Keratinocyte (primary cell): ENCODE data around the gene ENPP3. TPM values are rescaled to one million over a fixed set of nuclear protein-coding genes. Genes with fewer than 3 reads are reported as not detected.

Experiments
- DNase-seq: peaks from one replicate; pipeline ENCODE4 v3.0.0-alpha.2; 2011; ENCODE audit warnings: low read depth, missing footprints, low spot score
- FAIRE-seq: peaks from 2 replicates; lab custom pipeline; 2011; peaks lifted over from hg19 to GRCh38; lab: Jason Lieb, UNC
- H2AFZ ChIP-seq: 2 replicates; pipeline ENCODE4 v1.6.0; 2012; ENCODE audit warnings: low read length, control low read depth, inconsistent platforms; ENCODE audit not compliant: control insufficient read depth
- H3K27ac ChIP-seq: 2 replicates; pipeline ENCODE4 v1.5.1; 2011; ENCODE audit warnings: low read length; ENCODE audit not compliant: control insufficient read depth, insufficient read depth
- H3K27me3 ChIP-seq: 3 replicates; pipeline ENCODE4 v1.6.0; 2011; ENCODE audit warnings: low read length; ENCODE audit not compliant: control insufficient read depth, insufficient read depth; ENCODE audit errors: extremely low read depth
- H3K36me3 ChIP-seq, 2 experiments: 2 replicates in 1 of 2; 3 replicates in 1 of 2; pipeline ENCODE4 v1.5.1; 2011; ENCODE audit warnings: low read length in 2 of 2, mild to moderate bottlenecking in 1 of 2; ENCODE audit not compliant: control insufficient read depth in 2 of 2, insufficient read depth in 2 of 2; ENCODE audit errors: extremely low read depth in 1 of 2
- H3K4me1 ChIP-seq: 3 replicates; pipeline ENCODE4 v1.5.1; 2011; ENCODE audit warnings: low read length; ENCODE audit not compliant: control insufficient read depth, insufficient read depth; ENCODE audit errors: extremely low read depth
- H3K4me2 ChIP-seq: 3 replicates; pipeline ENCODE4 v1.6.0; 2011; ENCODE audit warnings: low read depth, low read length; ENCODE audit not compliant: control insufficient read depth, insufficient read depth; ENCODE audit errors: extremely low read depth
- H3K4me3 ChIP-seq, 3 experiments: fragments of 200-600 bp in 1 of 3; sonication (generic) in 1 of 3; 2 replicates in 2 of 3; 3 replicates in 1 of 3; pipeline ENCODE4 v1.5.1; 2011 to 2016; ENCODE audit warnings: low read length in 3 of 3, mild to moderate bottlenecking in 3 of 3, control low read depth in 2 of 3, inconsistent platforms in 1 of 3, low read depth in 1 of 3, mixed read lengths in 1 of 3, mixed run types in 1 of 3, moderate library complexity in 1 of 3; ENCODE audit not compliant: control insufficient read depth in 2 of 3, insufficient read depth in 2 of 3; ENCODE audit errors: extremely low read depth in 1 of 3
- H3K79me2 ChIP-seq: 2 replicates; pipeline ENCODE4 v1.6.0; 2012; ENCODE audit warnings: low read length; ENCODE audit not compliant: control insufficient read depth, insufficient read depth
- H3K9ac ChIP-seq: 3 replicates; pipeline ENCODE4 v1.6.0; 2011; ENCODE audit warnings: low read length; ENCODE audit not compliant: control insufficient read depth, insufficient read depth; ENCODE audit errors: extremely low read depth
- H3K9me1 ChIP-seq: 3 replicates; pipeline ENCODE4 v1.6.0; 2011; ENCODE audit warnings: low read length; ENCODE audit not compliant: control insufficient read depth, insufficient read depth; ENCODE audit errors: extremely low read depth
- H3K9me3 ChIP-seq: 2 replicates; pipeline ENCODE4 v1.5.1; 2012; ENCODE audit warnings: low read depth, low read length; ENCODE audit not compliant: control insufficient read depth
- H4K20me1 ChIP-seq: 3 replicates; pipeline ENCODE4 v1.6.0; 2011; ENCODE audit warnings: low read length; ENCODE audit not compliant: control insufficient read depth, insufficient read depth; ENCODE audit errors: extremely low read depth
- CTCF ChIP-seq, 3 experiments: IDR thresholded peaks in 1 of 3; conservative IDR thresholded peaks in 1 of 3; optimal IDR thresholded peaks in 1 of 3; 2 replicates in 2 of 3; 3 replicates in 1 of 3; pipeline versions ENCODE3 to v1.5.1; 2011; ENCODE audit warnings: low read length in 3 of 3, mild to moderate bottlenecking in 3 of 3, moderate library complexity in 2 of 3, control low read depth in 1 of 3, inconsistent platforms in 1 of 3; ENCODE audit not compliant: insufficient read depth in 2 of 3; ENCODE audit errors: extremely low read depth in 1 of 3
- EZH2 ChIP-seq: IDR thresholded peaks from one replicate; pipeline ENCODE4 v1.6.1; 2012; ENCODE audit warnings: inconsistent platforms, mild to moderate bottlenecking, low read length, moderate library complexity
- dilution Hi-C: fragments of 300-500 bp; cut with MboI; formaldehyde crosslinking; loops from one replicate; pipeline ENCODE4 v1.7.0; 2020; ENCODE audit warnings: low sequenced_read_pairs; ENCODE audit not compliant: extremely low pct_ligation_motif_present
- polyA plus RNA-seq, 5 experiments: library from polyadenylated mRNA; depleted of rRNA in 3 of 5; stranded (reverse) in 3 of 5; stranded (forward) in 1 of 5; unstranded in 1 of 5; fragments of >200 nt; gene quantifications; 1 replicate in 1 of 5; 2 replicates in 3 of 5; 3 replicates in 1 of 5; pipeline versions ENCODE4 v1.2.1 to v1.2.3, GENCODE V29; 2011 to 2012; ENCODE audit warnings: missing spikeins in 2 of 5, low read depth in 1 of 5, low replicate concordance in 1 of 5

The ENPP3 gene
- polyA plus RNA-seq, 1 donor (not counting 4 experiments of a cell fraction or from before 2014, with no cell fraction given) = not detected

DNA sequence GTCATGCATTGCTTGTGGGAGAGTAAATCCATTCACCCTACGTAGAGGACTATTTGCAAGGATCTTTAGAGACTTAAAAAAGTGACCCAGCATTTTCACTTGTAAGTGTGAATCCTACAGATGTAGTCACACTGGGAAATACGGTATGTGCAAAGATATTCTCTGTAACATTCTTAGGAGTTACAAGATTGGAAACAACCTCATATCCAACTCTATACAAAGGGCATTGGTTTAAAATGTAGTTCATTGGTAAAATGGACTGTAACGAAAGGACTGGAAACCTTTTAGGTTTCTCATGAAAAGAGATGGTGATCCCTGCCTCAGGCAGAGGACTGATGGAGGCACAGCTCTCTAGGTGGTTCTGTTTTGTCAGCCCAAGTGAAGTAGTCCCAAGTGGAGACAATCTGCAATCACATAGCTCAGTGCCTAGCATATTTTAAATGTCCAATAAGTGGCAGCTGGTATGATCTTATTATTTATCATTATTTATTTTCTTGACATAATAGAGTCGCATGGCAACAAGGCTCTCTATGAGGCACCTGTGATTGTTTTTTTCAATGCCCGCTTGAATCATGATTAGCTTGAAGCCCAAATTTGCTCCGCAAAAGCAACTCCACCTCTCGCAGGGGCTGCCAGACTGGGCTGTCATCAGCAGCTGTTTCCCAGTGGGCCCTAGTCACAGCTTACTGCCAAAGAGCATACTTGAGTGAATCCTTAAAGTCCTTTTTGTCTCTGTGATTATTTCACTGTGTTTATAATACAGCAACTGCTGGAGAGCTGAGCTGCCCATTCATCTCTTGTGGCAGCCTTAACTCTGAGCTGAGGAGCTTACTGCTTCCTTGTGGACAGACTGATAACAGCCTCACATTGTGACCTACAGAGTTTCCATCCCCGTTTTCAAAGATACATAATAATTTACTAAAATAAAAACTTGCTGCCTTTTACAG lies 150.9 kb downstream of the ENPP3 start:
- Histone ChIP-seq H3K79me2 (no peaks in the 10 kb centered on the region), H3K36me3 (no peaks in the 10 kb centered on the region), H4K20me1 (no peaks in the 10 kb centered on the region), H3K9me1 (no peaks in the 10 kb centered on the region), H3K4me1 (no peaks in the 10 kb centered on the region), H3K4me3 (no peak overlapping the region), H2AFZ (no peak overlapping the region), H3K27me3 (no peaks in the 10 kb centered on the region), H3K9me3 (no peaks in the 10 kb centered on the region), H3K9ac (no peak overlapping the region), H3K4me2 (no peak overlapping the region), H3K27ac (no peak overlapping the region)
- FAIRE-seq (no peak), DNase-seq (no peak)
- dilution Hi-C loops = no loop called here
- TF ChIP-seq CTCF (optimal IDR thresholded peaks at IDR 0.05 in 1 of 3, IDR thresholded peaks at IDR 0.05 in 1 of 3, conservative IDR thresholded peaks at IDR 0.05 in 1 of 3; ENCODE audit: extremely low read depth in 1 of 3, insufficient read depth in 2 of 3, low read length in 3 of 3) = no peak
- no peak for TF ChIP-seq EZH2

GRCh38 chr6:131789219-131789618 lies 152.1 kb downstream of the ENPP3 start:
- no peaks in the 10 kb centered on the region for H3K79me2 ChIP-seq
- dilution Hi-C loops = no loop called here
- no peak overlapping the region for H3K27ac ChIP-seq
- H3K9ac ChIP-seq = no peak overlapping the region
- TF ChIP-seq CTCF (optimal IDR thresholded peaks at IDR 0.05 in 1 of 3, IDR thresholded peaks at IDR 0.05 in 1 of 3, conservative IDR thresholded peaks at IDR 0.05 in 1 of 3; ENCODE audit: extremely low read depth in 1 of 3, insufficient read depth in 2 of 3, low read length in 3 of 3) (no peak), EZH2 (no peak)
- no peak for FAIRE-seq
- H3K36me3 ChIP-seq = no peaks in the 10 kb centered on the region
- no peak for DNase-seq
- no peak overlapping the region for H3K4me3 ChIP-seq
- no peaks in the 10 kb centered on the region for H3K9me3 ChIP-seq
- no peak overlapping the region for H2AFZ ChIP-seq
- H3K9me1 ChIP-seq = no peaks in the 10 kb centered on the region
- no peaks in the 10 kb centered on the region for H3K27me3 ChIP-seq
- no peak overlapping the region for H3K4me2 ChIP-seq
- H3K4me1 ChIP-seq = no peaks in the 10 kb centered on the region
- no peaks in the 10 kb centered on the region for H4K20me1 ChIP-seq
